Measurements from ENCODE around the gene S1PR1.

DNA sequence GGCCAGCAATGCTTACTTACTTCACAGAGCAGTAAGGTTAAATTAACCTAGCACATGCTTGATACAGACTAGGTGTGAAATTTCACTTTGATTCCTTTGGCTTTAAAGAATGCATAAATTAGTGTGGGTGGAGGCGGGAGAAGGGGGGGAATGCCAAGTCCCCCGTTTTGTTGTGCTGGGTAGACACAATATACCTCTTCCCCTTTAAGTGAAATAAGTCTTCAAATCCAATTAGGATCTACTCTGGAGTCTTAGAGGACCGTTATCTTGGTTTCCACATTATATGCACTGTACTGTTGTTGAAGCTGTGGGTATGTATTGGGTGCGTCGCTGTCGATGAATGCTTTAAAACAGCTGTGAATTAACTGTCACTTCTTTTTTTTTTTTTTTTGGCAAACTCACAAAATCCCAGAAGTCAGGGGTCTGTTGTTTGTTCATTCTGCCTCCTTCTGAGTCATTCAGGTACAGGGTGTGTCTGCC, 1.6 kb upstream of the S1PR1 start:
- TF ChIP-seq EZH2 (IDR thresholded peaks at IDR 0.05) (no peak), POLR2AphosphoS5 (IDR thresholded peaks at IDR 0.05; ENCODE audit: borderline replicate concordance, low read depth, low read length) (no peak), FOXP2 (optimal IDR thresholded peaks at IDR 0.05; ENCODE audit: control extremely low read depth, extremely low read length, insufficient read depth) (no peak)

All from SK-N-MC (cell line).